ENCODE measurements around the gene NRGN.
"Not testable (repeated sequence)": the region's sequence is repeated elsewhere in the genome, so short reads cannot be mapped to it uniquely, and the experiment has no call there.

NRGN gene

GRCh38 chr11:124758355-124759265, 18.9 kb downstream of the NRGN start:
- DNase-seq: peak; percentile 31

- DNase-seq: no peak
Observed at GRCh38 chr11:124759266-124760204, 19.8 kb downstream of the NRGN start.

GRCh38 chr11:124760205-124760652, 20.5 kb downstream of the NRGN start:
- no peak for DNase-seq

DNA sequence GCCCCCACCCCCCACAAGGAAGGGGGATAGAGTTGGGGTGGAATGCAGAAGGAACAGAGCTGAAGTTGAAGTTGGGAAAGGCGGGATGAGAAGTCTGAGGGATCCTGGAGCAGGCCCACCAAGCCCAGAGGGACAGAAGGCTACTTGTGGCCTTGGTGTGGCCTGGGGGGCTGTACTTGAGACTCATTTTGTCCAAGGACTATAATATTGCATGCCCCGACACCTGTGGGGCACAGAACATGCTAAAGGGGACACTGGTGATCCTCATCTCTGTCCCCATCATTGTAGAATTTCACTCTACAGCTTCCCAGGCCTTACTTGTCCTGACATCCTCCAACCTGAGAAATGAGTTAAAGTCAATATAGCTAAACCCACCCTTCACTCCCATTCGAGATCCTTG, 21.1 kb downstream of the NRGN start:
- no peak for DNase-seq

- no peak for DNase-seq
Observed at GRCh38 chr11:124761301-124762104, 21.8 kb downstream of the NRGN start.

DNA sequence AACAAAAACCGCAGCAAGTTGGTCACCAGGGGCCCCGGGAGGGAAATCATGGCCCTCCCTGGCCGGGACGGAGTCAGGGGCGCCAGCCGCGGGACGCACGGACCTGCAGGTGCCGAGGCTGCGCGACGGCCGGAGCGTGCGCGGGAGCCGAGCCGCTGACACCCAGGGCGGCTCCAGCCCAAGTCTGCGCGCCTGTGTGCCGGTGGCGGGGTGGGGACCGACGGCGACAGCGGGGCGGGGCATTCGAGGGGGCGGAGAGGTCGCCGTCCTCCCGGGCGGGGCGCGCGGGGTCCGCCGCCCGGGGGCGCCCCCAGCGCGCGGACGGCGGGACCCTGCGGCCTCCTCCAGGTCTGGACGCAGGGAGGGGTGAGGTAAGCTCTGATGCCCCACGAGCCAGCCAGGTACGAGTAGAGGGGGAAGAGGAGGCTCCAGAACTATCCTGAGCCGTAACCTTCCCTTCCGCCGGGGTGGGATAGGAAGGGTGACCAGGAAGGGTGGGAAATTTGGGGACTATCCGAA, 22.4 kb downstream of the NRGN start, which contains the start of gene ESAM:
TSS of gene ESAM (minus strand) at position 186 of the 519 bp plus-strand sequence. CDS start at position 50, 136 bp downstream.
- no peak for DNase-seq

DNA sequence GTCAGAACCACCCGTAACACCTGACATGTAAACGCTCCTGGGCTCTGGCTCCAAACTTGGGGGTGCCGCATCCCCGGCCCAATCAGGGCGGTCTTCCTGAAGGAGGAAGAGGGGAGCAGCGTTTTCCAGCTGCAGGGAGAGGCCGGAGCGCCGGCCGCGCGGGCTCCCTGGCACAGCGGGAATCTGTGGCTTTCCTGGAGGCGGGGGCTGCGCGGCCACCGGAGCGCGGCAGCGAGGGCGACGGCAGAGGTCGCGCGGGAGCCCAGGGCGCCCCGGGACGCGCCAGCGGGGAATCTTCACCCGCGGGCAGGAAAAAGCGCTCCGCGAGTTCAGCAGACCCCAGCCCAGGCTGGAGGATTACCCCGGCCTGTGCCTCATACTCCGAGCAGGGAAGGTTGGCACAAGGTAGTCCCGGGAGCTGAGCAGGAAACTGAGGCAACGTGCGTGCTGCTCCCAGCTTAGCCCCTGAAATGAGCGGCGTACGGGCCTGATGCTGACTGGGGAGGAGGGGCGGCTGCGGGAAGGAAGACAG, 22.9 kb downstream of the NRGN start:
- DNase-seq: no peak

GRCh38 chr11:124763156-124763947, 23.6 kb downstream of the NRGN start:
- DNase-seq: peak; percentile 98

DNA sequence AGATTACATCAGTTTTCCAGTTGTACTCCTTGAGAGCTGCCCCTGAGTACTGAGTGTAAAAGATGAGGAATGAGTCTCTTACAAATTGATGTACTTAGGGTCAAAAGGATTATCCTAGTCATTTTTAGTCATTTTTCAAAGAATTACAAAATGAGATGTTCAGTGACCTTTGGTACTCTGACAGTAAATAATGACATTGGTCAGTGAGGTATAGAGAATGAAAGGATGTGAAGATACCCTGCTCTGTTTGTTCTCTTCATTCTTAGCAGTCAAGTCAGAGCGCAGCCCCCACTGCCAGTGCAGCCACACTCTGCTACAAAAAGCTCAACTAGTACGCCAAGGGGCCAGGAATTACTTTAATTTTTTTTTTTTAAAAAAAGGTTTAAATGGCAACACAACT, 26.4 kb downstream of the NRGN start:
- peak; percentile 81 for DNase-seq

- no peak for DNase-seq
Observed at GRCh38 chr11:124768914-124769313, 29.2 kb downstream of the NRGN start.

DNA sequence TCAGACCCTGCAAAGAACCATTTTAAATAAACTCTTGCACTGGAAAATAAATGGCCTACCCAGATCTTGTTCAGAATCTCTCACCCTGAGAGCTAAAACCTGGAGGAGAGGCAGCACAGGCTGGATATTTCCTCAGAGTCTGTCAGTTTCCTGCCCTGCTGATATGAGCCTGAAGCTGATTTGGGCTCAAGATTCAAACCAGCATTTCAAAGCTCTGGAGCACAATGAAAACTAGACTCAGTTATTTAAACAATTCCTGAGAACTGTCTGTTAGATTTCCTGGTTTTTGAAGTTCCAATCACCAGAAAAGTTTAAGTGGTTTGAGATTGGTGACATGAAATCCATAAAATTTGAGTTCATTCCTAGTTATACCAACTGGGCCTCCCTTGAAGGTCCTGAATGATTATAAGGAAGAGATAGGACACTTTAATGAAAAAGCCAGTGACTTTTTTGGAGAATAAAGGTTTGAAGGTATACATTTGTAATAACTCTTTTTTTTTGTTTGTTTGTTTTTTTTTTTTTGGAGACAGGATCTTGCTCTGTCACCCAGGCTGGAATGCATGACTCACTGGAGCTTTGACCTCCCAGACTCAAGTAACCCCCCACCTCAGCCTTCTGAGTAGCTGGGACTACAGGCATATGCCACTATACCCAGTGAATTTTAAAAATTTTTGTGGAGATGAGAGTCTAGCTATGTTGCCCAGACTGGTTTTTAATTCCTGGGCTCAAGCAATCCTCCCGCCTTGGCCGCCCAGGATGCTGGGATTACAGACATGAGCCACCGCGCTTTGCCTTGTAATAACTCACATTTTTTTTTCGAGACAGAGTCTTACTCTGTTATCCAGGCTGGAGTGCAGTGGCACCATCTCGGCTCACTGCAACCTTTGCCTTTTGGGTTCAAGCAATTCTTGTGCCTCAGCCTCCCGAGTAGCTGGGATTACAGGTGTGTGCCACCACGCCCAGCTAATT, 30.3 kb downstream of the NRGN start:
- no peak for DNase-seq

DNA sequence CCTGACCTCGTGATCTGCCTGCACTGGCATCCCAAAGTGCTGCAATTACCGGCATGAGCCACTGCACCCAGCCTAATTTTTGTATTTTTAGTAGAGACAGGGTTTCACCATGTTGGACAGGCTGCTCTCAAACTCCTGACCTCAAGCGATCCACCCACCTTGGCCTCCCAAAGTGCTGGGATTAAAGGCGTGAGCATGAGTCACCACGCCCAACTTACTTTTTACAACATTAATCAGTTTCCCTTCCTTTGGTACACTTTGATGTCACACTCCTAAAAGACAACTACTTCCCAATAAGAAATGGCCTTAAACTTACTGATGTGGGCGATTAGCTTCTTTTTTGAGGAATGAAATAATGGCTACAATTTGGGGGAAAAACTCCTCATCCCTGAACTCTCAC, 31.2 kb downstream of the NRGN start:
- DNase-seq: not testable (repeated sequence)

GRCh38 chr11:124776865-124777645, 37.3 kb downstream of the NRGN start:
- DNase-seq: no peak

GRCh38 chr11:124778281-124778680, 38.5 kb downstream of the NRGN start:
- no peak for DNase-seq

- DNase-seq: no peak
Observed at GRCh38 chr11:124779568-124779967, 39.8 kb downstream of the NRGN start.

- no peak for DNase-seq
Observed at GRCh38 chr11:124783002-124783401, 43.3 kb downstream of the NRGN start.

- no peak for DNase-seq
Observed at GRCh38 chr11:124784051-124784450, 44.3 kb downstream of the NRGN start.

DNA sequence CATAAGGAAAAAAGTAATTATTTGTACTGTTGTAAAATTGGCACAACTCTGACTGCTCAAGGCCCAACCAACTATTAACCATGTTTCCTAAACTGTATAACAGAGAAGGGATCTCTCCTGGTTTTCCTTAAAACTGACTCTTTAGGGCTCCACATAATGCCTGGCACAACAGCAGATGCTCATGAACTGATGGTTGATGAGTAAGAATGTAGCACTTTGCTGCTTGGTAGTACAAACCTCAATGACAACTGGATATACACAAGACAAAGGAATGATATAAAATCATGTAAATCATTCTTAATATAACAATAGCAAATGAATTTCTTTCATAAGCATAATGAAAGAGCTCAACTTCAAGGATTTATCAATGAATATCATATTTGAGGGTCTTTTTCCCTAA, 48.8 kb downstream of the NRGN start:
- no peak for DNase-seq
